Spleen (tissue), 11 donors: ENCODE data around the gene CTSZ. TPM values are rescaled to one million over a fixed set of nuclear protein-coding genes. Genes with fewer than 3 reads are reported as not detected.
A peak's percentile ranks its signal among the peaks of the same experiment; 100 is the strongest.
"Not testable (repeated sequence)": the region's sequence is repeated elsewhere in the genome, so short reads cannot be mapped to it uniquely, and the experiment has no call there.

Experiments
- DNase-seq: peaks from one replicate; pipeline ENCODE4 v3.0.0-alpha.2; 2020
- H3K27ac ChIP-seq, 8 donors: fragments of 200-600 bp; sonication (generic) in 7 of 8; 1 replicate in 4 of 8; 2 replicates in 4 of 8; pipeline versions ENCODE4 v1.5.0 to v1.8.0; 2016 to 2021; ENCODE audit warnings: inconsistent platforms in 4 of 8, mild to moderate bottlenecking in 4 of 8, moderate library complexity in 1 of 8
- H3K27me3 ChIP-seq, 7 donors: fragments of 200-600 bp; sonication (generic) in 6 of 7; replicated peaks in 1 of 7; 1 replicate in 4 of 7; 2 replicates in 3 of 7; pipeline versions ENCODE4 v1.5.0 to v1.8.0; 2016 to 2021; ENCODE audit warnings: inconsistent platforms in 3 of 7, mild to moderate bottlenecking in 1 of 7
- H3K36me3 ChIP-seq, 6 donors: fragments of 200-600 bp; sonication (generic) in 5 of 6; 1 replicate in 4 of 6; 2 replicates in 2 of 6; pipeline versions ENCODE4 v1.5.0 to v1.8.0; 2016 to 2021; ENCODE audit warnings: inconsistent platforms in 2 of 6
- H3K4me1 ChIP-seq, 6 donors: fragments of 200-600 bp; sonication (generic) in 5 of 6; 1 replicate in 3 of 6; 2 replicates in 3 of 6; pipeline versions ENCODE4 v1.5.0 to v1.8.0; 2016 to 2021; ENCODE audit warnings: inconsistent platforms in 3 of 6
- H3K4me3 ChIP-seq, 8 donors: fragments of 200-600 bp; sonication (generic) in 7 of 8; 1 replicate in 4 of 8; 2 replicates in 4 of 8; pipeline versions ENCODE4 v1.5.0 to v1.8.0; 2016 to 2021; ENCODE audit warnings: inconsistent platforms in 4 of 8, mild to moderate bottlenecking in 4 of 8, moderate library complexity in 2 of 8
- H3K9me3 ChIP-seq, 8 donors: fragments of 200-600 bp; sonication (generic) in 7 of 8; 1 replicate in 4 of 8; 2 replicates in 4 of 8; pipeline versions ENCODE4 v1.5.0 to v1.8.0; 2016 to 2021; ENCODE audit warnings: inconsistent platforms in 4 of 8
- POLR2A ChIP-seq, 3 donors: fragments of 450-650 bp; IDR thresholded peaks; one replicate each; pipeline ENCODE4 v1.5.1; 2017; ENCODE audit warnings: antibody characterized with exemption in 3 of 3, mild to moderate bottlenecking in 1 of 3
- POLR2AphosphoS5 ChIP-seq, 3 donors: sonication (generic); formaldehyde crosslinking; IDR thresholded peaks; one replicate each; pipeline ENCODE4 v1.5.1; 2017; ENCODE audit warnings: antibody characterized with exemption in 3 of 3
- WGBS, 5 donors: extraction: QIAGEN DNeasy Blood & Tissue Kit in 3 of 5; methylation state at CpG; one replicate each; pipeline versions ENCODE4 v1.1.5 to v1.1.7; 2013 to 2018; 5-methylcytosine and 5-hydroxymethylcytosine counted together
- intact Hi-C: fragments of 100-400 bp; cut with DNase I; formaldehyde crosslinking; loops from one replicate; pipeline ENCODE4 v1.15.0; 2023; ENCODE audit warnings: low total_unique reads
- polyA plus RNA-seq, 3 donors: library from polyadenylated mRNA; stranded (reverse); fragments of 200-250 nt; gene quantifications; one replicate each; pipeline ENCODE4 v1.2.1, GENCODE V29; 2013
- total RNA-seq, 7 donors: library from RNA; depleted of rRNA in 3 of 7; stranded (reverse); fragments of >200 nt in 3 of 7; fragmentation: NEBNext Ultra II Directional in 4 of 7; extraction: Animal tissue kit (Norgen Biotek cat#: 25700) in 4 of 7; gene quantifications; one replicate each; pipeline versions ENCODE4 v1.1.0 to v1.2.1, GENCODE V29; 2016 to 2021
- TF ChIP-seq, protein P1 (sequence below), 11 experiments: fragments of 200-600 bp in 7 of 11; fragments of 450-650 bp in 4 of 11; sonication (generic) in 4 of 11; IDR thresholded peaks in 8 of 11; conservative IDR thresholded peaks in 3 of 11; 1 replicate in 7 of 11; 2 replicates in 4 of 11; pipeline versions ENCODE4 v1.4.0 to v1.8.0; 2016 to 2021; ENCODE audit warnings: antibody characterized with exemption in 11 of 11, inconsistent platforms in 4 of 11, mild to moderate bottlenecking in 1 of 11
- donor health status: healthy with polysubstance abuse.
- donor health status: DM: no; HTN: no; CAD: no; lungs with moderate emphysema.
- donor health status: DM: no; HTN: no; CAD: no.
- donor health status: Bipolar disorder and iron deficiency.
- donor health status: healthy.
- donor health status: DM: no; HTN: no; CAD: no.
- donor health status: DM: yes; HTN: yes; CAD: no.

CTSZ gene
- total and polyA plus RNA-seq, 10 donors: 198 to 286 (median 230) TPM

DNA sequence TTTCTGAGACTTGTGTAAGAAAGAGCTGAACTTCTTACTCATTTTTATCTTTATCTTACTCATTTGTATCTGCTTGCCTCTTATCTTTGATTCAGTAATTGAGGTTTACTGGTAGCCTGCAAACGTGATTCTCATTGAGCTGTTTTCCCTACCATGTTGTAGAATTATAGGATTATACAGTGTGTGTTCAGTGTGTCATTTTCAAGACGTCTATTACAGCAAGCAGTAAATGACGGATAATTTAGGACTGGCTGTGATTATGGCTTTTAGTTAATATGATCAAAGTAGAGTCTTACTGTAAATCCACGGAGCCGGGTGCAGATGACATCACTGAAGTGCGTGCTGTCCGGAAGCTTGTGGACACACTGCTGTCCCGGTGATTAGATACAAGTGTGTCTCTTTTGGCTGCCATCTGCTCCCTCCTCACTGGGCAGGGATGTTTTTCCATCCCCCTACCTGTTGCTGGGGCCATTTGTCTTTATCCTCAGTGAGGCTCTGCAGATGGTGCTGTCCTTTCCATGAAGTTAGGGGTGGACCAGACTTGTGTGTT, 20.0 kb downstream of the CTSZ start:
- no peaks in the 10 kb centered on the region for H3K9me3 ChIP-seq
- TF ChIP-seq POLR2A (IDR thresholded peaks at IDR 0.05): no peak
- TF ChIP-seq POLR2AphosphoS5 (IDR thresholded peaks at IDR 0.05): no peak
- TF ChIP-seq, protein P1, sequence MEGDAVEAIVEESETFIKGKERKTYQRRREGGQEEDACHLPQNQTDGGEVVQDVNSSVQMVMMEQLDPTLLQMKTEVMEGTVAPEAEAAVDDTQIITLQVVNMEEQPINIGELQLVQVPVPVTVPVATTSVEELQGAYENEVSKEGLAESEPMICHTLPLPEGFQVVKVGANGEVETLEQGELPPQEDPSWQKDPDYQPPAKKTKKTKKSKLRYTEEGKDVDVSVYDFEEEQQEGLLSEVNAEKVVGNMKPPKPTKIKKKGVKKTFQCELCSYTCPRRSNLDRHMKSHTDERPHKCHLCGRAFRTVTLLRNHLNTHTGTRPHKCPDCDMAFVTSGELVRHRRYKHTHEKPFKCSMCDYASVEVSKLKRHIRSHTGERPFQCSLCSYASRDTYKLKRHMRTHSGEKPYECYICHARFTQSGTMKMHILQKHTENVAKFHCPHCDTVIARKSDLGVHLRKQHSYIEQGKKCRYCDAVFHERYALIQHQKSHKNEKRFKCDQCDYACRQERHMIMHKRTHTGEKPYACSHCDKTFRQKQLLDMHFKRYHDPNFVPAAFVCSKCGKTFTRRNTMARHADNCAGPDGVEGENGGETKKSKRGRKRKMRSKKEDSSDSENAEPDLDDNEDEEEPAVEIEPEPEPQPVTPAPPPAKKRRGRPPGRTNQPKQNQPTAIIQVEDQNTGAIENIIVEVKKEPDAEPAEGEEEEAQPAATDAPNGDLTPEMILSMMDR (IDR thresholded peaks at IDR 0.05 in 8 of 11, conservative IDR thresholded peaks at IDR 0.05 in 3 of 11): no peak
- peak; percentile 59 for DNase-seq
- peaks cover 25 to 58% (median 52%) of the 10 kb centered on the region in 6 donors for H3K4me1 ChIP-seq
- intact Hi-C loops: loop anchor here (10.0 kb wide), 1 partner anchor 48 kb away; the partner anchor contains the start of gene ATP5F1E
- peak overlapping the region in 1 of 8 donors; percentile 57 for H3K27ac ChIP-seq
- no peaks in the 10 kb centered on the region for H3K27me3 ChIP-seq
- 88 to 94% (median 90%) methylated on average over 8 of the region's 8 CpGs for WGBS, 5 donors
- H3K4me3 ChIP-seq: no peak overlapping the region
- H3K36me3 ChIP-seq: peaks cover 0 to 65% (median 61%) of the 10 kb centered on the region in 6 donors

DNA sequence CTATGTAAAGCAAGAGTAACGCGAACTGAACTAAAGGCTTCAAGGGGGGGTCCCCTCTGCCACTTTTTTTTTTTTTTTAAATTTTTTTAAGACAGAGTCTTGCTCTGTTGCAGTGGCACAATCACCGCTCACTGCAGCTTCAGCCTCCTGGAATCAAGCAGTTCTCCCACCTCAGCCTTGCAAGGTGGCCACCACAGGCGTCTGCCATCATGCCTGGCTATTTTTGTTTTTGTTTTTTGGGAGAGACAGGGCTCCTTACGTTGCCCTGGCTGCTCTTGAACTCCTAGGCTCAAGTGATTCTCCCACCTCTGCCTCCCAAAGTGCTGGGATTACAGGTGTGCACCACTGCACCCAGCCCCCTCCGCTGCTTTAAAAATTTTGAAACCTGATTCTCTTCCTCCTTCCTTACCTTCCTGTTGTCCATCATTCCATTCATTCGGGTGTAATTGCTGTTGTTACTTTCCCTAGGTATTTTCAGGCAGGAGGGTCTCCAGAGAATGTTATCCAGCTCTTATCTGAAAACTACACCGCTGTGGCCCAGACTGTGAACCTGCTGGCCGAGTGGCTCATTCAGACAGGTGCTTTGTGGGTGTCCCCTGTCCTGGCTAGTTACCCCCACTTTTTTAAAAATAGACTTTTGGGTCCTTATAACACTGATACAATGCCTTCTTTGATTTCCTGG, 20.6 kb downstream of the CTSZ start:
- no peak overlapping the region for H3K4me3 ChIP-seq
- intact Hi-C loops: loop anchor here (10.0 kb wide), 1 partner anchor 48 kb away; the partner anchor contains the start of gene ATP5F1E
- H3K27me3 ChIP-seq: no peaks in the 10 kb centered on the region
- 85 to 93% (median 87%) methylated on average over 9 of the region's 9 CpGs for WGBS, 5 donors
- peaks cover 25 to 64% (median 56%) of the 10 kb centered on the region in 6 donors for H3K4me1 ChIP-seq
- TF ChIP-seq POLR2A (IDR thresholded peaks at IDR 0.05) (no peak), POLR2AphosphoS5 (IDR thresholded peaks at IDR 0.05) (no peak)
- TF ChIP-seq, protein P1 (IDR thresholded peaks at IDR 0.05 in 8 of 11, conservative IDR thresholded peaks at IDR 0.05 in 3 of 11): no peak
- no peaks in the 10 kb centered on the region for H3K9me3 ChIP-seq
- DNase-seq: peak; percentile 34
- H3K27ac ChIP-seq: no peak overlapping the region
- H3K36me3 ChIP-seq: peaks cover 0 to 58% (median 54%) of the 10 kb centered on the region in 6 donors

DNA sequence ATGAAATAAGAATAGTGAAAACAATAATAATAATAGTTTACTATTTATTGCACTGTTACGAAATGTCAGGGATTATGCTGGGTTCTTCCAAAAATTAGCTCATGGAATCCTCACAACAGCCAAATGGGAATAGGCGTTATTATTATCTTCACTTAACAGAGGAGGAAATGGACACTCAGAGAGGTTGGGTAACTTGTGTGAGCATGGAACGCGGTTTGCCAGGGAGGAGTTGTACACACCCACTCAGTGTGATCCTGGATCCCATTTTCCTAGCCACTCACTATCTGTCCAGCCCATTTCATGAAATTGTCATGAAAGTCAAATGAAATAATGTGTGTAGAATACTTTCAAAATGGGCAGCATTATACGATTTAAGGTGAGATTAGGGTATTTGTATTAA, 21.4 kb downstream of the CTSZ start:
- Histone ChIP-seq H3K4me3 (no peak overlapping the region), H3K9me3 (no peaks in the 10 kb centered on the region), H3K36me3 (peaks cover 0 to 51% (median 47%) of the 10 kb centered on the region in 6 donors), H3K4me1 (peaks cover 25 to 66% (median 57%) of the 10 kb centered on the region in 6 donors), H3K27ac (peak overlapping the region in 2 of 8 donors; percentile 8 to 18), H3K27me3 (no peaks in the 10 kb centered on the region)
- intact Hi-C loops: loop anchor here (10.0 kb wide), 1 partner anchor 49 kb away; the partner anchor contains the start of gene ATP5F1E
- TF ChIP-seq POLR2AphosphoS5 (IDR thresholded peaks at IDR 0.05): peak in 1 of 3 donors; percentile 15
- TF ChIP-seq POLR2A (IDR thresholded peaks at IDR 0.05): no peak
- TF ChIP-seq, protein P1 (IDR thresholded peaks at IDR 0.05 in 8 of 11, conservative IDR thresholded peaks at IDR 0.05 in 3 of 11): no peak
- 63 to 82% (median 74%) methylated on average over 5 of the region's 5 CpGs for WGBS, 5 donors
- DNase-seq: no peak

DNA sequence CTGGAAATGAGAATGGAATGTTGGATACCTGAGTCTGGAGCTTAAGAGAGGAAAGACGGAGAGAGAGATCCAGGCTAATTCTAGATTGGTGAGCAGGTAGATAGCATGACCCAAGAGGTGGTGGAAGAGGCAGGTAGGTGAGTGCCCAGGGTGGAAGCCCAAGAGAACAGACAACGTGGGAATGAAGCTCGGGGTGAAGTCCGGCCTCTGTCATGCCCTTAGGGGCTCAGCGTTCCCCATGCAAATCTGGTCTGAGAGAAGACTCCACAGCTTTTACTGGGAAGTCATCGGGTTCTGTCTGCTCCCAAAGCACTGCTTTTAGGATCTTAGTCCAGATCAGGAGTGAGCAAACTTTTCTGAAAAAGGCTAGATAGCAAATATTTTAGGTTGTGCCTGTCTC, 22.4 kb downstream of the CTSZ start:
- no peaks in the 10 kb centered on the region for H3K27me3 ChIP-seq
- H3K27ac ChIP-seq: peak overlapping the region in 1 of 8 donors; percentile 22
- no peak overlapping the region for H3K4me3 ChIP-seq
- H3K4me1 ChIP-seq: peaks cover 25 to 70% (median 61%) of the 10 kb centered on the region in 6 donors
- no peak for DNase-seq
- WGBS, 5 donors: 91 to 97% (median 94%) methylated on average over 6 of the region's 6 CpGs
- peaks cover 0 to 41% (median 37%) of the 10 kb centered on the region in 6 donors for H3K36me3 ChIP-seq
- TF ChIP-seq POLR2A (IDR thresholded peaks at IDR 0.05): no peak
- no peak for TF ChIP-seq POLR2AphosphoS5 (IDR thresholded peaks at IDR 0.05)
- TF ChIP-seq, protein P1 (IDR thresholded peaks at IDR 0.05 in 8 of 11, conservative IDR thresholded peaks at IDR 0.05 in 3 of 11): no peak
- intact Hi-C loops: loop anchor here (10.0 kb wide), 1 partner anchor 50 kb away; the partner anchor contains the start of gene ATP5F1E
- H3K9me3 ChIP-seq: no peaks in the 10 kb centered on the region

DNA sequence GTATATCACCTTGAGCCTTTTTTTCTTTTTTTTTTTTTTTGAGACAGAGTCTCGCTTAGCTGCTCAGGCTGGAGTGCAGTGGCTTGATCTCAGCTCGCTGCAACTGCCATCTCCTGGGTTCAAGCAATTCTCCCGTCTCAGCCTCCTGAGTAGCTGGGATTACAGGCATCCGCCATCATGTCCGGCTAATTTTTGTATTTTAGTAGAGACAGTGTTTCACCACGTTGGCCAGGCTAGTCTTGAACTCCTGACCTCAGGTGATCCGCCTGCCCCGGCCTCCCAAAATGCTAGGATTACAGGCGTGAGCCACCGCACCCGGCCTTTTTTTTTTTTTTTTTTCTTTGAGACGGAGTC, 24.0 kb downstream of the CTSZ start:
- not testable (repeated sequence) for H3K9me3 ChIP-seq, DNase-seq, H3K4me3 ChIP-seq, H3K27me3 ChIP-seq
- H3K27ac ChIP-seq: peak overlapping the region in 2 of 8 donors; percentile 24 to 95
- 89 to 95% (median 93%) methylated on average over 11 to 12 of the region's 12 CpGs for WGBS, 5 donors
- intact Hi-C loops: loop anchor here (10.0 kb wide), 1 partner anchor 52 kb away; the partner anchor contains the start of gene ATP5F1E
- peaks cover 0 to 25% (median 21%) of the 10 kb centered on the region in 6 donors for H3K36me3 ChIP-seq
- H3K4me1 ChIP-seq: peaks cover 25 to 65% (median 55%) of the 10 kb centered on the region in 6 donors
